Mucosa of descending colon (tissue), 3 donors: ENCODE measurements around the gene LRRC70. TPM values are rescaled to one million over a fixed set of nuclear protein-coding genes. Genes with fewer than 3 reads are reported as not detected.

Experiments
- ATAC-seq: fragments of 200-7000 bp; cut with Tn5 transposase; one replicate; pipeline ENCODE4 v1.9.1; 2020; ENCODE audit warnings: mild to moderate bottlenecking, moderate library complexity
- DNase-seq, 3 donors: peaks; one replicate each; pipeline ENCODE4 v3.0.0-alpha.2; 2020
- H3K36me3 ChIP-seq: fragments of 200-600 bp; one replicate; pipeline ENCODE4 v1.8.0; 2021; ENCODE audit warnings: low read depth, mild to moderate bottlenecking
- H3K4me1 ChIP-seq: fragments of 200-600 bp; one replicate; pipeline ENCODE4 v1.8.0; 2021; ENCODE audit warnings: low read depth, mild to moderate bottlenecking
- H3K4me3 ChIP-seq: fragments of 200-600 bp; one replicate; pipeline ENCODE4 v1.8.0; 2021; ENCODE audit warnings: mild to moderate bottlenecking
- H3K9me3 ChIP-seq: fragments of 200-600 bp; one replicate; pipeline ENCODE4 v1.8.0; 2021; ENCODE audit warnings: mild to moderate bottlenecking
- CTCF ChIP-seq: fragments of 200-600 bp; IDR thresholded peaks from one replicate; pipeline ENCODE4 v1.8.0; 2022; ENCODE audit warnings: antibody characterized with exemption, mild to moderate bottlenecking
- intact Hi-C, 2 donors: fragments of 100-400 bp; cut with DNase I in 1 of 2; cut with micrococcal nuclease in 1 of 2; formaldehyde crosslinking; loops; one replicate each; pipeline versions ENCODE4 v1.11.0 to v1.11.1; 2022; cut with DNase I, micrococcal nuclease
- total RNA-seq, 3 donors: library from RNA; stranded (reverse); fragmentation: NEBNext Ultra II Directional in 2 of 3; extraction: Animal tissue kit (Norgen Biotek cat#: 25700) in 2 of 3; gene quantifications; one replicate each; pipeline versions ENCODE4 v1.2.1 to v1.2.4, GENCODE V29; 2021 to 2023
- donor health status: DM: no; HTN: no; CAD: no; lungs with moderate emphysema.
- donor health status: DM: no; HTN: no; CAD: no.
- donor health status: DM: no; HTN: yes; CAD: no.

The LRRC70 gene
- total RNA-seq, 3 donors from 2014 or later = 0.75 to 2.8 (median 1.4) TPM

GRCh38 chr5:62581836-62582597 lies 3.4 kb downstream of the LRRC70 start:
- ATAC-seq (no peak), DNase-seq (no peak)
- Histone ChIP-seq H3K4me3 (no peak overlapping the region), H3K9me3 (no peaks in the 10 kb centered on the region), H3K36me3 (no peaks in the 10 kb centered on the region), H3K4me1 (no peaks in the 10 kb centered on the region)
- no peak for TF ChIP-seq CTCF
- intact Hi-C loops = no loop called here

GRCh38 chr5:62584391-62584790 lies 5.8 kb downstream of the LRRC70 start:
- intact Hi-C loops = no loop called here
- Histone ChIP-seq H3K4me1 (no peaks in the 10 kb centered on the region), H3K9me3 (no peaks in the 10 kb centered on the region), H3K4me3 (no peak overlapping the region), H3K36me3 (no peaks in the 10 kb centered on the region)
- ATAC-seq (no peak), DNase-seq (no peak)
- TF ChIP-seq CTCF = no peak

- intact Hi-C loops = no loop called here
- Histone ChIP-seq H3K4me3 (no peak overlapping the region), H3K4me1 (no peaks in the 10 kb centered on the region), H3K9me3 (no peaks in the 10 kb centered on the region), H3K36me3 (no peaks in the 10 kb centered on the region)
- TF ChIP-seq CTCF = no peak
- DNase-seq = no peak
- no peak for ATAC-seq
These were observed 6.7 kb downstream of the LRRC70 start for GRCh38 chr5:62585306-62585705.

- Histone ChIP-seq H3K4me3 (no peak overlapping the region), H3K4me1 (no peaks in the 10 kb centered on the region), H3K36me3 (no peaks in the 10 kb centered on the region), H3K9me3 (no peaks in the 10 kb centered on the region)
- intact Hi-C loops = no loop called here
- ATAC-seq (no peak), DNase-seq (no peak)
- TF ChIP-seq CTCF = no peak
These were observed 7.1 kb downstream of the LRRC70 start for GRCh38 chr5:62585751-62586150.

GRCh38 chr5:62587737-62588136 lies 9.1 kb downstream of the LRRC70 start:
- H3K9me3 ChIP-seq = no peaks in the 10 kb centered on the region
- ATAC-seq = no peak
- DNase-seq = no peak
- H3K4me3 ChIP-seq = no peak overlapping the region
- TF ChIP-seq CTCF = no peak
- no peaks in the 10 kb centered on the region for H3K36me3 ChIP-seq
- H3K4me1 ChIP-seq = no peaks in the 10 kb centered on the region
- intact Hi-C loops = no loop called here
